Keratinocyte (primary cell): ENCODE results near the gene LHFPL6.

ENCODE experiments used
- CTCF ChIP-seq, 3 experiments: IDR thresholded peaks in 1 of 3; conservative IDR thresholded peaks in 1 of 3; optimal IDR thresholded peaks in 1 of 3; 2 replicates in 2 of 3; 3 replicates in 1 of 3; pipeline versions ENCODE3 to v1.5.1; 2011; ENCODE audit warnings: low read length in 3 of 3, mild to moderate bottlenecking in 3 of 3, moderate library complexity in 2 of 3, control low read depth in 1 of 3, inconsistent platforms in 1 of 3; ENCODE audit not compliant: insufficient read depth in 2 of 3; ENCODE audit errors: extremely low read depth in 1 of 3
- EZH2 ChIP-seq: IDR thresholded peaks from one replicate; pipeline ENCODE4 v1.6.1; 2012; ENCODE audit warnings: inconsistent platforms, mild to moderate bottlenecking, low read length, moderate library complexity

- TF ChIP-seq CTCF (optimal IDR thresholded peaks at IDR 0.05 in 1 of 3, IDR thresholded peaks at IDR 0.05 in 1 of 3, conservative IDR thresholded peaks at IDR 0.05 in 1 of 3; ENCODE audit: extremely low read depth in 1 of 3, insufficient read depth in 2 of 3, low read length in 3 of 3) = no peak
- TF ChIP-seq EZH2 = no peak
Measured at GRCh38 chr13:39526499-39526898, 76.5 kb downstream of the LHFPL6 start.
